ENCODE data around the gene KIAA1671. TPM values are rescaled to one million over a fixed set of nuclear protein-coding genes. Genes with fewer than 3 reads are reported as not detected.

Gene KIAA1671
- total RNA-seq, 4 donors from 2014 or later, result 14.2 to 34.2 (median 22.6) TPM

- DNase-seq (ENCODE audit: extremely low spot score), result no peak
- no peak overlapping the region for H3K4me3 ChIP-seq
- H3K9me3 ChIP-seq, result no peaks in the 10 kb centered on the region
- H3K27ac ChIP-seq (replicated peaks in 1 of 4), result no peak overlapping the region
- no peaks in the 10 kb centered on the region for H3K36me3 ChIP-seq
- no peaks in the 10 kb centered on the region for H3K27me3 ChIP-seq
- 70% methylated on average over 2 of the region's 2 CpGs for WGBS
- H3K4me1 ChIP-seq, result peaks cover 8 to 15% (median 13%) of the 10 kb centered on the region in 4 donors
- TF ChIP-seq POLR2A (IDR thresholded peaks at IDR 0.05; ENCODE audit: low read depth) (no peak), POLR2AphosphoS5 (IDR thresholded peaks at IDR 0.05) (no peak), CTCF (IDR thresholded peaks at IDR 0.05) (no peak), EP300 (IDR thresholded peaks at IDR 0.05) (no peak)
- intact Hi-C loops (cut with DNase I), result no loop called here
Observed at GRCh38 chr22:25083056-25083806, 130.7 kb downstream of the KIAA1671 start.

GRCh38 chr22:25083807-25084200 is 131.3 kb downstream of the KIAA1671 start:
- H3K27ac ChIP-seq (replicated peaks in 1 of 4), result no peak overlapping the region
- WGBS, result 84% methylated on average over 6 of the region's 6 CpGs

GRCh38 chr22:25084405-25085107 is 132.0 kb downstream of the KIAA1671 start:
- H3K4me1 ChIP-seq, result peaks cover 9 to 15% (median 13%) of the 10 kb centered on the region in 4 donors
- H3K27ac ChIP-seq (replicated peaks in 1 of 4), result no peak overlapping the region
- DNase-seq (ENCODE audit: extremely low spot score), result no peak
- TF ChIP-seq CTCF (IDR thresholded peaks at IDR 0.05) (no peak), POLR2AphosphoS5 (IDR thresholded peaks at IDR 0.05) (no peak), EP300 (IDR thresholded peaks at IDR 0.05) (no peak), POLR2A (IDR thresholded peaks at IDR 0.05; ENCODE audit: low read depth) (no peak)
- intact Hi-C loops (cut with DNase I), result no loop called here
- H3K36me3 ChIP-seq, result no peaks in the 10 kb centered on the region
- H3K9me3 ChIP-seq, result no peaks in the 10 kb centered on the region
- no peaks in the 10 kb centered on the region for H3K27me3 ChIP-seq
- 93% methylated on average over 9 of the region's 9 CpGs for WGBS
- H3K4me3 ChIP-seq, result no peak overlapping the region

More at GRCh38 chr22:25083807-25084200, 131.3 kb downstream of the KIAA1671 start:
- DNase-seq (ENCODE audit: extremely low spot score), result no peak
- no peaks in the 10 kb centered on the region for H3K27me3 ChIP-seq
- intact Hi-C loops (cut with DNase I), result no loop called here
- no peaks in the 10 kb centered on the region for H3K9me3 ChIP-seq
- no peaks in the 10 kb centered on the region for H3K36me3 ChIP-seq
- H3K4me3 ChIP-seq, result no peak overlapping the region
- peaks cover 8 to 15% (median 13%) of the 10 kb centered on the region in 4 donors for H3K4me1 ChIP-seq
- TF ChIP-seq POLR2A (IDR thresholded peaks at IDR 0.05; ENCODE audit: low read depth) (no peak), CTCF (IDR thresholded peaks at IDR 0.05) (no peak), EP300 (IDR thresholded peaks at IDR 0.05) (no peak), POLR2AphosphoS5 (IDR thresholded peaks at IDR 0.05) (no peak)

- no peak overlapping the region for H3K27ac ChIP-seq (replicated peaks in 1 of 4)
- intact Hi-C loops (cut with DNase I), result no loop called here
- TF ChIP-seq POLR2A (IDR thresholded peaks at IDR 0.05; ENCODE audit: low read depth) (no peak), POLR2AphosphoS5 (IDR thresholded peaks at IDR 0.05) (no peak), CTCF (IDR thresholded peaks at IDR 0.05) (no peak), EP300 (IDR thresholded peaks at IDR 0.05) (no peak)
Observed at GRCh38 chr22:25085156-25085555, 132.6 kb downstream of the KIAA1671 start.

More at GRCh38 chr22:25085156-25085555, 132.6 kb downstream of the KIAA1671 start:
- 64% methylated on average over 6 of the region's 6 CpGs for WGBS
- DNase-seq (ENCODE audit: extremely low spot score), result no peak
- Histone ChIP-seq H3K9me3 (no peaks in the 10 kb centered on the region), H3K36me3 (no peaks in the 10 kb centered on the region), H3K4me3 (no peak overlapping the region), H3K27me3 (no peaks in the 10 kb centered on the region), H3K4me1 (peaks cover 11 to 21% (median 15%) of the 10 kb centered on the region in 4 donors)

Measured in esophagus muscularis mucosa (tissue), 4 donors.